Endodermal cell (in vitro differentiated cells): Measurements from ENCODE around the gene GTPBP6. TPM values are rescaled to one million over a fixed set of nuclear protein-coding genes. Genes with fewer than 3 reads are reported as not detected.

Experiments
- DNase-seq: peaks from one replicate; pipeline ENCODE4 v3.0.0-alpha.2; 2017
- H3K27ac ChIP-seq: 2 replicates; pipeline ENCODE4 v1.5.1; 2013; ENCODE audit warnings: mild to moderate bottlenecking, low read depth, low read length, moderate library complexity
- H3K27me3 ChIP-seq: 2 replicates; pipeline ENCODE4 v1.6.1; 2013; ENCODE audit warnings: mild to moderate bottlenecking, low read length, moderate library complexity; ENCODE audit not compliant: insufficient read depth, control insufficient read depth, poor library complexity, severe bottlenecking
- H3K36me3 ChIP-seq: 2 replicates; pipeline ENCODE4 v1.7.0; 2013; ENCODE audit warnings: mild to moderate bottlenecking, low read length, moderate library complexity; ENCODE audit not compliant: control insufficient read depth, insufficient read depth
- H3K4me1 ChIP-seq: one replicate; pipeline ENCODE4 v1.7.0; 2013; ENCODE audit warnings: low read length; ENCODE audit not compliant: control insufficient read depth, insufficient read depth
- H3K4me3 ChIP-seq: 2 replicates; pipeline ENCODE4 v1.5.1; 2013; ENCODE audit warnings: mild to moderate bottlenecking, low read length, moderate library complexity
- H3K9ac ChIP-seq: 2 replicates; pipeline ENCODE4 v1.6.1; 2013; ENCODE audit warnings: mild to moderate bottlenecking, low read length, moderate library complexity; ENCODE audit not compliant: poor library complexity, severe bottlenecking; ENCODE audit errors: extremely low read depth
- H3K9me3 ChIP-seq: 2 replicates; pipeline ENCODE4 v1.6.1; 2013; ENCODE audit warnings: mild to moderate bottlenecking, low read length, moderate library complexity; ENCODE audit not compliant: control insufficient read depth
- H3K27ac Mint-ChIP-seq: 2 replicates; pipeline ENCODE4 v1.8.0; 2020; ENCODE audit warnings: mixed read lengths
- H3K27me3 Mint-ChIP-seq: 2 replicates; pipeline ENCODE4 v1.8.0; 2021; ENCODE audit warnings: mild to moderate bottlenecking, mixed read lengths; ENCODE audit not compliant: insufficient read depth
- H3K36me3 Mint-ChIP-seq: 2 replicates; pipeline ENCODE4 v1.8.0; 2020; ENCODE audit warnings: low read depth, mixed read lengths
- H3K4me1 Mint-ChIP-seq: 2 replicates; pipeline ENCODE4 v1.8.0; 2020; ENCODE audit warnings: mixed read lengths
- H3K4me3 Mint-ChIP-seq: 2 replicates; pipeline ENCODE4 v1.8.0; 2020; ENCODE audit warnings: mild to moderate bottlenecking, moderate library complexity, mixed read lengths
- H3K9me3 Mint-ChIP-seq: 2 replicates; pipeline ENCODE4 v1.8.0; 2020; ENCODE audit warnings: mild to moderate bottlenecking, mixed read lengths
- WGBS, 2 experiments: methylation state at CpG; one replicate each; pipeline versions ENCODE4 v1.1.5 to v1.1.7; 2013; ENCODE audit warnings: missing lambda C conversion rate in 2 of 2, mixed read lengths in 1 of 2; ENCODE audit not compliant: insufficient coverage in 1 of 2, insufficient read length in 1 of 2; 5-methylcytosine and 5-hydroxymethylcytosine counted together
- total RNA-seq, 2 donors: library from RNA; stranded (reverse); fragmentation: NEBNext Ultra II Directional in 1 of 2; extraction: Animal tissue kit (Norgen Biotek cat#: 25700) in 1 of 2; gene quantifications; 2 replicates in 1 of 2; 3 replicates in 1 of 2; pipeline ENCODE4 v1.2.1, GENCODE V29; 2021
- TF ChIP-seq, protein P1 (sequence below): fragments of 200-600 bp; sonication (generic); conservative IDR thresholded peaks from 2 replicates; pipeline ENCODE4 v1.5.0; 2021; ENCODE audit warnings: antibody characterized with exemption, mild to moderate bottlenecking

The GTPBP6 gene
- total RNA-seq, 2 donors from 2014 or later = 58.8 to 61.0 TPM

DNA sequence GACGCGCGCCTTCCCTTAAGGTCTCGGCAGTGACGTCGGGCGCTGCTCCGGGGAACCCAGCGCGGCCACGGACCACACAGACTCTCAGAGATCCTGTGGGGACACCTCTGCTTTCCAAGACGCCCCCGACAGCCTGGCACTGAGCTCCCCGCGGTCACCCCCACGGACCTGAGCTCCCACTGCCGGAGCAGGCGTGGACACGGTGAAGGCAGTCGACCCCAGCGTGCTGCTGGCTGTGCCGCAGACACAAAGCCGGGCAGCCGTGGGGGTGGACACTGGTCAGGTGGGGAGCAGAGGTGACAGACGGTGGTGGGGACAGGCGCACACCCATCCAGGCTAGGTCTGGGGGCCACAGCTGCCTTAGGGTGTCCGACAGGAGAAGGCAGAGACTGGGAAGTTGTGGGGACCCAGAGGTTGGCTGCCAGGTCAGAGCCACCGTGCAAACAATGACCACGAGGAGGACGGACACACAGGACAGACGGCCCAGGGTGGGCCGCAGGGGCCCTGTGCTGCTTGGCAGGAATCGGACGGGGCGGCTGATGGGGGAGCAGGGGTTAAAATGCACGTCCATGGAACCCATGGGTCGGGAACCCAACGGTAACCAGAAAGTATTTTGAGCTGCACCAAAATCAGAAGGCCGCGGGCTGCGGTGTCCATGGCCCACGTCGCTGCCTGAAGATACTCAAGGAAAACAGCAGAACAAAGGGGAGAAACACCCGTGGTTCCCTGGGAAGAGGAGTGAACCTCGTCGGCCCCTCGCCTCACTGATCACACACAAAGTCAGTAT lies 16.6 kb upstream of the GTPBP6 start:
- Histone ChIP-seq H3K27ac (no peak overlapping the region), H3K4me3 (no peak overlapping the region), H3K36me3 (peaks cover 16% of the 10 kb centered on the region), H3K9me3 (no peaks in the 10 kb centered on the region), H3K4me1 (no peaks in the 10 kb centered on the region), H3K9ac (no peak overlapping the region), H3K27me3 (no peaks in the 10 kb centered on the region)
- no peak for DNase-seq
- 94% methylated on average over 37 to 47 of the region's 47 CpGs for WGBS, 2 experiments
- no peak overlapping the region for H3K4me3 Mint-ChIP-seq
- peaks cover 40% of the 10 kb centered on the region for H3K36me3 Mint-ChIP-seq
- H3K27ac Mint-ChIP-seq = no peak overlapping the region
- TF ChIP-seq, protein P1, sequence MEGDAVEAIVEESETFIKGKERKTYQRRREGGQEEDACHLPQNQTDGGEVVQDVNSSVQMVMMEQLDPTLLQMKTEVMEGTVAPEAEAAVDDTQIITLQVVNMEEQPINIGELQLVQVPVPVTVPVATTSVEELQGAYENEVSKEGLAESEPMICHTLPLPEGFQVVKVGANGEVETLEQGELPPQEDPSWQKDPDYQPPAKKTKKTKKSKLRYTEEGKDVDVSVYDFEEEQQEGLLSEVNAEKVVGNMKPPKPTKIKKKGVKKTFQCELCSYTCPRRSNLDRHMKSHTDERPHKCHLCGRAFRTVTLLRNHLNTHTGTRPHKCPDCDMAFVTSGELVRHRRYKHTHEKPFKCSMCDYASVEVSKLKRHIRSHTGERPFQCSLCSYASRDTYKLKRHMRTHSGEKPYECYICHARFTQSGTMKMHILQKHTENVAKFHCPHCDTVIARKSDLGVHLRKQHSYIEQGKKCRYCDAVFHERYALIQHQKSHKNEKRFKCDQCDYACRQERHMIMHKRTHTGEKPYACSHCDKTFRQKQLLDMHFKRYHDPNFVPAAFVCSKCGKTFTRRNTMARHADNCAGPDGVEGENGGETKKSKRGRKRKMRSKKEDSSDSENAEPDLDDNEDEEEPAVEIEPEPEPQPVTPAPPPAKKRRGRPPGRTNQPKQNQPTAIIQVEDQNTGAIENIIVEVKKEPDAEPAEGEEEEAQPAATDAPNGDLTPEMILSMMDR = no peak
- no peaks in the 10 kb centered on the region for H3K27me3 Mint-ChIP-seq
- H3K9me3 Mint-ChIP-seq = peaks cover 12% of the 10 kb centered on the region
- no peaks in the 10 kb centered on the region for H3K4me1 Mint-ChIP-seq

DNA sequence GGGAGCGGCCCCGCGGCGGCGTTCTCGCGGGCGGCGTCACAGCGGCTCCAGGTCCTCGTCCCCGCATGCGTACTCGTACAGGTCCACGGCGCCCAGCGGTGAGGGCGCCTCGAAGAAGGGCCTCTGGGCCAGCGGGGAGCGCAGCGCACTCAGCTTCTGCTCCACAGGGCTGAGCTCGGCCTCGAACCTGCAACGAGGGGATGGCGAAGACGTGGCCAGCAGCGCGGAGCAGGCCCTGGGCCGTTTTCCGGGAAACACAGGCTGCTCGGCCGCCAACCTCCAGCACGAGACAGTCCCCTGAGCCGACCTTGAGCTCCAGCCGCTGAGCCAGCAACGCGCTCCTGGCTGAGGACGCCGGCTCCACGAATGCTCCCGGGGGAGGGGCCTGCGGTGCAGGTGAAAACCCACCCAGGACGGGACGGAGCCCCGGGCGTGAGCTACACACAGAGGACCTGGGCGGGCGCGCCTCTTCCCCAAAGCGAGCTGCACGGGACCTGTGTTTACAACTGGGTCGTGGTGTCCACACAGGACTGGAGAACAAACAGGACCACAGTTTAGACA lies 15.8 kb upstream of the GTPBP6 start:
- Histone ChIP-seq H3K4me3 (no peak overlapping the region), H3K9me3 (no peaks in the 10 kb centered on the region), H3K4me1 (no peaks in the 10 kb centered on the region), H3K27me3 (no peaks in the 10 kb centered on the region), H3K9ac (no peak overlapping the region), H3K36me3 (peaks cover 16% of the 10 kb centered on the region), H3K27ac (no peak overlapping the region)
- TF ChIP-seq, protein P1 = no peak
- Mint-ChIP-seq H3K4me1 (no peaks in the 10 kb centered on the region), H3K9me3 (peaks cover 14% of the 10 kb centered on the region), H3K36me3 (peaks cover 40% of the 10 kb centered on the region), H3K4me3 (no peak overlapping the region), H3K27me3 (no peaks in the 10 kb centered on the region), H3K27ac (no peak overlapping the region)
- DNase-seq = no peak
- 94 to 95% methylated on average over 50 to 53 of the region's 53 CpGs for WGBS, 2 experiments

- Histone ChIP-seq H3K27ac (no peak overlapping the region), H3K27me3 (no peaks in the 10 kb centered on the region), H3K4me1 (no peaks in the 10 kb centered on the region), H3K4me3 (no peak overlapping the region), H3K9ac (no peak overlapping the region), H3K9me3 (no peaks in the 10 kb centered on the region), H3K36me3 (peaks cover 14% of the 10 kb centered on the region)
- TF ChIP-seq, protein P1 = no peak
- WGBS, 2 experiments = 93 to 94% methylated on average over 44 to 51 of the region's 51 CpGs
- Mint-ChIP-seq H3K4me1 (no peaks in the 10 kb centered on the region), H3K36me3 (peaks cover 37% of the 10 kb centered on the region), H3K27me3 (no peaks in the 10 kb centered on the region), H3K27ac (no peak overlapping the region), H3K4me3 (no peak overlapping the region), H3K9me3 (peaks cover 13% of the 10 kb centered on the region)
- no peak for DNase-seq
Measured at GRCh38 chrX:333611-334311, 15.2 kb upstream of the GTPBP6 start.
